Endothelial cell of hepatic sinusoid (primary cell): ENCODE results near the gene GCFC2.
"Not testable (repeated sequence)": the region's sequence is repeated elsewhere in the genome, so short reads cannot be mapped to it uniquely, and the experiment has no call there.

Experiments used
- in situ Hi-C: cut with HindIII; loops from 2 replicates; pipeline ENCODE4 v1.10.0; 2017; ENCODE audit warnings: low sequenced_read_pairs

GCFC2 gene

GRCh38 chr2:75683430-75683829 lies 27.3 kb downstream of the GCFC2 start:
- in situ Hi-C loops: not testable (repeated sequence)

DNA sequence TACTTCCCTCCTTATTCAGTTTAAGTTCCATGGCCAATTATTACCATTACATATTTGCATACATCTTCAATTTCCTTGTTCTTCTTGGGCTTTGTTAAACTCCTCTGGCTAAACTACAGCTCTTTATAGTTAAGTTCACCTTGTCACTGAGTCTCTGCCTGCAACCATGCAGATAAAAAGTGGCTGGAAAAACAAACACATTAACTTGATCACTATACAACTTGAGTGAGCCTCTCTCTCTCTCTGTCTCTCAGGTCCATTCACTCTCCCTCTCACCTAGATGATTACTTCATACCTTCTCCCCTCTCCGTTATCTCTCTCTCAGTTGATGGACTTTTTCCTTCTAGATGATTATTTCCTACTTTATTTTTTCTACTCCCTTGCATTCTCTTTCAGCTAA lies 30.3 kb downstream of the GCFC2 start:
- in situ Hi-C loops: no loop called here

- in situ Hi-C loops: no loop called here
Observed at GRCh38 chr2:75679556-75679955, 31.2 kb downstream of the GCFC2 start.

DNA sequence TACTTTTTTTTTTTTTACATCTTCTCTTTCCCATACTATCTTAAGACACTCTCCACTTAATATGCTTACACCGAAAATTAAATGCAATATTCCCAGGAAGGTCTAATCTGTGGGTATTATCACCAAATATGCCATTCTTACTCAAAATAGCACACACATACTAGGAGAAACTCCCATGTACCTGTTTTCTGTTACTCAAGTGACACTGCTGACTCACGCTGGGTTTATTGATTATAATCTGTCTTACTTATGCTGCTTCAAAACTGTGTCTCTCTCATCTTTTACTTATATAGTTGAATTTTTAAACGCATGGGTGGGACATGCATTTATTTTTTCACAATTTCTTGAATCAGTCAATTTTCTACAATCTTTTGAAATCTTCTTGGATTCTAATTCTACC lies 34.3 kb downstream of the GCFC2 start:
- in situ Hi-C loops: no loop called here

DNA sequence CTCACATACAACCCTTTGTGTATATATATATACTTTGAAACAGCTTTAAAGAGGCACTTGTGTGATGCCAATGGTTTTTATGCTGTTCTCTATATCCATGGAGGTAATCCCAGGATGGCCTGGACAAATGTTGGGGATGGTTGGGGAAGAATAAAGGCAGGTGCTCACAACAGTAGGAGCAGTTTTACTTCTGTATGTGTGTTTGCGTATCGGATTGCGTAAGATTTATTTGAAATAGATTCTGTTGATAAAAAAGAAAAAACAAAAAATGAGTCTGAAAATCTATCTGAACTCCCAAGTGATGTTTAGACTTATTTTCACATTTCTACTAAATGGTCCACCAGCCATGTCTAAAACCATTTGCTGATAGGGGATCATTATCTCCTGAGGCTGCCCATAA lies 34.8 kb downstream of the GCFC2 start:
- in situ Hi-C loops: no loop called here

- in situ Hi-C loops: not testable (repeated sequence)
Observed at GRCh38 chr2:75675423-75675822, 35.3 kb downstream of the GCFC2 start.

DNA sequence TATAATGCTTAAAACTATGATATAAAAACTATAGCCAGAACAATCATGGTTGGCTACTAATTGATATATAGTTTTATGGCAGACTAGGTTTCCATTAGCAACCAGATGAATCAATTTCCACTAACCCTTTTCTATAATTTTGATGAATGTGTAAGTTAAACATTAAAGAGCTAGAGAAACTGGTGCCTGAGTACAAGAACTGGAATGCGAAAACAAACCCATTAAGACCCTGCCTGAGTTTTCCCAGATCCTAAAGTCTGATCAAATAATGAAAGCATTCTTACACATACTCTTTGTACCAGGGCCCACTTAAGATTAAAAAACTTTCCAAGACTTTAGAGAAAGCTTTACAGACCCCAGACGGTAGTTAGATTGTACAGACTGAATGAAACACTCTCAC lies 42.8 kb downstream of the GCFC2 start:
- in situ Hi-C loops: no loop called here

DNA sequence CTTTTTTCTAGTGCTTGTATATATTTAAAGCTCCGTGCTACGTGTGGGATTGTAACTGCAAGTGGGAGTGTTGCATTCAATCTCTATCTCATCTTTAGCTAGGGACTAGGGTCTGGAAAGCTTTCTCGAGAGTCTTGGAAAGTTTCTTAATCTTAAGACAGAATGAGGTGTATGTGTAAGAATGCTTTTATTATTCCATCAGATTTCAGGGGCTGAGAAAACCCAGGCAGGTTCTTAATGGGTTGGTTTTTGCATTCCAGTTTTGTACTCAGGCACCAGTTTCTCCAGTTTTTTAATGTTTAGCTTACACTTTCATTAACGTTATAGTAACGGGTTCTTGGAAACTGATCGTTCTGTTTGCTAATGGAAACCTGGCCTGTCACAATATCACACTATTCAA lies 43.8 kb downstream of the GCFC2 start:
- in situ Hi-C loops: no loop called here

GRCh38 chr2:75657798-75658197 lies 52.9 kb downstream of the GCFC2 start:
- in situ Hi-C loops: no loop called here

- in situ Hi-C loops: no loop called here
Observed at GRCh38 chr2:75656563-75656962, 54.2 kb downstream of the GCFC2 start.

GRCh38 chr2:75655861-75656260 lies 54.9 kb downstream of the GCFC2 start:
- in situ Hi-C loops: no loop called here

DNA sequence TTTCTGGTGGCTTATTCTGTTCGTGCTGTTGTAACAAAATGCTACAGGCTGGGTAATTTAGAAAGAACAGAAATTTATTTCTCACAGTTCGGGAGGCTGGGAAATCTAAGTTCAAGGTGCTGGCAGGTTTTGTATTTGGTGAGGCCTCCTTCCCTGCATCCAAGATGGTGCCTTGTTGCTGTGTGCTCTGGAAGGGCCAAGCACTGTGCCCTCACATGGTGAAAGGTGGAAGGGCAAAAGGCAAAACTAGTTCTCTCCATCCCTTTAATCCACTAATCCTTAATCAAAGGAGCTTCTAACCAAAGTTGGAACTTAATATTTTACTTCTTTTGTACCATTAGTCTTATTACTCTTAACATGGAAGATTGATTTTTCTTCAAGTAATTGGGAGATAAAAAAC lies 56.7 kb downstream of the GCFC2 start:
- in situ Hi-C loops: no loop called here

GRCh38 chr2:75647771-75648170 lies 62.9 kb downstream of the GCFC2 start:
- in situ Hi-C loops: no loop called here

GRCh38 chr2:75646583-75647425 lies 63.9 kb downstream of the GCFC2 start, which contains the start of gene MRPL19:
TSS of gene MRPL19 (plus strand) at chr2:75646783. CDS start at chr2:75646808, 25 bp downstream.
- in situ Hi-C loops: no loop called here

DNA sequence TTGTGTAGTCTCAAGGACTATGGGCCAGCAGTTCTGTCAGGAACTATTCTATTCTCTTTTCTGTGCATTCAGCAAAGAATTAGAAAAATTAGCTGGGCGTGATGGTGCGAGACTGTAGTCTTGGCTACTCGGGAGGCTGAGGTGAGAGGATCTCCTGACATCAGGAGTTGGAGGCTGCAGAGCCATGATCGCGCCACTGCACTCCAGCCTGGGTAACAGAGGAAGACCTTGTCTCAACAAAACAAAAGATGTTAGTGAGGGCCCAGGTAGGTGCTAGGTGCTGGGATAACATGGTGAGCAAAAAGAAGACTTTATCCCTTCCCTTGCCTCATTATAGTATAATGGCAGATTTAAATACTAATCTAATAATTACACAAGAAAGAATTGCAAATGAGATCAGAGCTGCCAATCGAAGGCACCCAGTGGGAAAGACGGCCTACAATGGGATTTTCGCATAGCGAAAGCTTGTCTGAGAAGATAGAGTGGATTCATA lies 64.6 kb downstream of the GCFC2 start:
- in situ Hi-C loops: no loop called here

GRCh38 chr2:75645643-75646042 lies 65.1 kb downstream of the GCFC2 start:
- in situ Hi-C loops: no loop called here

- in situ Hi-C loops: loop anchor here (5.0 kb wide), 1 partner anchor 47 kb away; no protein-coding TSS in a partner anchor
Observed at GRCh38 chr2:75643980-75644379, 66.7 kb downstream of the GCFC2 start.

DNA sequence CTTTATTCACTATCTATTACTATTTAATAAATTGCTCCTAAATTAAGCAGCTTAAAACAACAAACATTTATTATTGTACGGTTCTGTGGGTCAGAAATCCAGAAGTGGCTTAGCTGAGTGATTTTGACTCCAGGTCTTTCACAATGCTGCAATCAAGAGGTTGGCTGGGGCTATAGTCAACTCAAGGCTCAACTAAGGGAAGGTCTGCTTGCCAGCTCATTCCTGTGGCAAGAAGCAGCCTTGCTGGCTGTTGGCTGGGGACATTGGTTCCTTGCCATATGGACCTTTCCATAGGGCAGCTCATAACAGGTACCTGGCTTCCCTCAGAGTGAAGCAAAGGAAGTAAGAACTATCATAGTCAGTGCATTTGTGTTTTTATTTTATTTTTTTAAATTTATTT lies 69.1 kb downstream of the GCFC2 start:
- in situ Hi-C loops: loop anchor here (5.0 kb wide), 1 partner anchor 44 kb away; no protein-coding TSS in a partner anchor

- in situ Hi-C loops: loop anchor here (5.0 kb wide), 1 partner anchor 43 kb away; no protein-coding TSS in a partner anchor
Observed at GRCh38 chr2:75640621-75641121, 70.0 kb downstream of the GCFC2 start.

- in situ Hi-C loops: no loop called here
Observed at GRCh38 chr2:75637568-75637967, 73.1 kb downstream of the GCFC2 start.

- in situ Hi-C loops: no loop called here
Observed at GRCh38 chr2:75634945-75635344, 75.8 kb downstream of the GCFC2 start.

DNA sequence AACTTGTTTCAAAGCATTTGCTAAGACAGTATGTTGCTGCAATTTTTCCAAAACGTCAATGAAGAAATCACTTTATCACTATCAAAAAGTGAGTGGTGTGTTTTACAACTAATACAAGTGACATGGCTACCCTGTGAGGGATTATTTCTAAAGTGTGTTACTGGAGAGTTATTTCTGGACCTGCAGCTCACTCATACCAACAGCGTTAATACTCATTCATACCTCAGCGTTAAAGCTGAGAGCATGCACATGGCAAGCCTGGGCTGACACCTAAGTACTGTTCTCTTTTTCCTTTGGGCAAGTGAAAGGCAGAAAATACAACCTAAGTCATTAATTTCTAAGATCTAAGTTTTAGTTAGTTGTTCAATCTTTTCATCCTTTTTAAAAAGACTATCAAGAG lies 77.1 kb downstream of the GCFC2 start:
- in situ Hi-C loops: no loop called here
